Measurements from ENCODE around the gene DNAI7.

DNAI7 gene

GRCh38 chr12:25063873-25064628 lies 130.9 kb downstream of the DNAI7 start:
- Mint-ChIP-seq H3K27me3 (no peaks in the 10 kb centered on the region), H3K4me3 (no peak overlapping the region), H3K4me1 (ENCODE audit: low read depth) (peaks cover 42% of the 10 kb centered on the region), H3K9me3 (no peaks in the 10 kb centered on the region), H3K27ac (no peak overlapping the region), H3K36me3 (ENCODE audit: low read depth) (peaks cover 59% of the 10 kb centered on the region)
- no peak for DNase-seq

- H3K9me3 Mint-ChIP-seq, result no peaks in the 10 kb centered on the region
- H3K4me1 Mint-ChIP-seq (ENCODE audit: low read depth), result peaks cover 72% of the 10 kb centered on the region
- H3K27ac Mint-ChIP-seq, result no peak overlapping the region
- DNase-seq, result no peak
- H3K4me3 Mint-ChIP-seq, result no peak overlapping the region
- peaks cover 10% of the 10 kb centered on the region for H3K36me3 Mint-ChIP-seq (ENCODE audit: low read depth)
- no peaks in the 10 kb centered on the region for H3K27me3 Mint-ChIP-seq
These were observed 136.3 kb downstream of the DNAI7 start for GRCh38 chr12:25058658-25059058.

Measured in activated T-cell treated with anti-CD3 and anti-CD28 coated beads, Interleukin-2, amount 50 U/mL, for 24 hours (primary cell).